SK-N-SH (cell line): ENCODE measurements around the gene TMEM187. TPM values are rescaled to one million over a fixed set of nuclear protein-coding genes. Genes with fewer than 3 reads are reported as not detected.

Source experiments
- CTCF ChIA-PET: fragments of 300-600, 350-600 bp; formaldehyde crosslinking; extraction: SDS; loops from one replicate; lab custom pipeline; 2021; lab: Yijun Ruan, JAX
- POLR2A ChIA-PET: fragments of 350-600 bp; sonication (Branson Sonifier 250); formaldehyde crosslinking; extraction: SDS; loops from one replicate; lab custom pipeline; 2020; ENCODE audit warnings: antibody characterized with exemption, inconsistent platforms; lab: Yijun Ruan, JAX
- DNase-seq: peaks from one replicate; pipeline ENCODE4 v3.0.0; 2012
- H2AFZ ChIP-seq: fragments of 200-600 bp; sonication (generic); 2 replicates; pipeline ENCODE4 v1.8.1; 2016; ENCODE audit warnings: antibody characterized with exemption, mild to moderate bottlenecking, low read depth
- H3F3A ChIP-seq: fragments of 200-600 bp; sonication (generic); replicated peaks from 2 replicates; pipeline ENCODE3; 2016; ENCODE audit warnings: antibody characterized with exemption, mild to moderate bottlenecking; ENCODE audit not compliant: insufficient read depth
- H3K27ac ChIP-seq, 2 experiments: fragments of 200-500 bp in 1 of 2; fragments of 200-600 bp in 1 of 2; sonication (Bioruptor generic) in 1 of 2; sonication (generic), shearing (Covaris generic) in 1 of 2; 2 replicates each; pipeline versions ENCODE4 v1.5.1 to v1.6.1; 2014 to 2016; ENCODE audit warnings: low read depth in 2 of 2, inconsistent platforms in 1 of 2, low read length in 1 of 2, mild to moderate bottlenecking in 1 of 2, mixed read lengths in 1 of 2
- H3K27me3 ChIP-seq: fragments of 200-600 bp; sonication (generic), shearing (Covaris generic); 2 replicates; pipeline ENCODE4 v1.6.1; 2016; ENCODE audit warnings: mixed run types; ENCODE audit not compliant: insufficient read depth
- H3K36me3 ChIP-seq, 2 experiments: fragments of 200-500 bp in 1 of 2; fragments of 200-600 bp in 1 of 2; sonication (Bioruptor generic) in 1 of 2; sonication (generic) in 1 of 2; replicated peaks in 1 of 2; 2 replicates each; pipeline versions ENCODE3 to v1.5.1; 2014 to 2016; ENCODE audit warnings: low read length in 1 of 2, mild to moderate bottlenecking in 1 of 2; ENCODE audit not compliant: insufficient read depth in 2 of 2, control insufficient read depth in 1 of 2
- H3K4me1 ChIP-seq, 2 experiments: fragments of 200-500 bp in 1 of 2; fragments of 200-600 bp in 1 of 2; sonication (Bioruptor generic) in 1 of 2; sonication (generic), shearing (Covaris generic) in 1 of 2; 2 replicates each; pipeline versions ENCODE4 v1.5.1 to v1.6.1; 2014 to 2016; ENCODE audit warnings: low read depth in 1 of 2, low read length in 1 of 2, mixed run types in 1 of 2; ENCODE audit not compliant: insufficient read depth in 2 of 2, control insufficient read depth in 1 of 2
- H3K4me2 ChIP-seq: fragments of 200-600 bp; sonication (generic), shearing (Covaris generic); 2 replicates; pipeline ENCODE4 v1.6.1; 2017; ENCODE audit warnings: mixed run types
- H3K4me3 ChIP-seq, 2 experiments: fragments of 200-500 bp in 1 of 2; fragments of 200-600 bp in 1 of 2; sonication (Bioruptor generic) in 1 of 2; sonication (generic), shearing (Covaris generic) in 1 of 2; 2 replicates each; pipeline versions ENCODE4 v1.5.1 to v1.8.1; 2014 to 2016; ENCODE audit warnings: low read depth in 2 of 2, inconsistent platforms in 1 of 2, low read length in 1 of 2, mild to moderate bottlenecking in 1 of 2, mixed read lengths in 1 of 2, moderate library complexity in 1 of 2
- H3K79me2 ChIP-seq: fragments of 200-600 bp; sonication (generic); 2 replicates; pipeline ENCODE4 v1.8.1; 2017; ENCODE audit warnings: mild to moderate bottlenecking; ENCODE audit not compliant: insufficient read depth
- H3K9ac ChIP-seq: fragments of 200-600 bp; sonication (generic); 2 replicates; pipeline ENCODE4 v1.6.1; 2017; ENCODE audit warnings: mixed run types
- H3K9me2 ChIP-seq: fragments of 200-600 bp; sonication (generic); 2 replicates; pipeline ENCODE4 v1.6.1; 2017; ENCODE audit warnings: mixed run types
- H3K9me3 ChIP-seq: fragments of 200-600 bp; sonication (generic); 2 replicates; pipeline ENCODE4 v1.6.1; 2017; ENCODE audit warnings: mixed run types, mild to moderate bottlenecking, moderate library complexity
- H4K20me1 ChIP-seq: fragments of 200-600 bp; sonication (generic); 2 replicates; pipeline ENCODE4 v1.6.1; 2017; ENCODE audit warnings: mild to moderate bottlenecking, mixed run types; ENCODE audit not compliant: insufficient read depth
- FOSL2 ChIP-seq: IDR thresholded peaks from 2 replicates; pipeline ENCODE4 v1.4.0; 2012; ENCODE audit warnings: low read depth, mild to moderate bottlenecking, moderate library complexity, borderline replicate concordance
- FOXJ3 ChIP-seq: sonication (generic); formaldehyde crosslinking; IDR thresholded peaks from 2 replicates; pipeline ENCODE4 v1.5.1; 2020; ENCODE audit warnings: mild to moderate bottlenecking, missing genetic modification reagents
- GABPA ChIP-seq: IDR thresholded peaks from 2 replicates; pipeline ENCODE4 v1.4.0; 2012; ENCODE audit warnings: low read depth, mild to moderate bottlenecking
- GATA2 ChIP-seq: sonication (generic); formaldehyde crosslinking; IDR thresholded peaks from 2 replicates; pipeline ENCODE4 v1.5.0; 2020; ENCODE audit warnings: mild to moderate bottlenecking, missing genetic modification reagents
- IRF3 ChIP-seq: fragments of 150-350 bp; IDR thresholded peaks from 2 replicates; pipeline ENCODE4 v1.6.1; 2016; ENCODE audit warnings: mild to moderate bottlenecking, low read depth, low read length
- RCOR1 ChIP-seq: fragments of 150-350 bp; IDR thresholded peaks from 2 replicates; pipeline ENCODE4 v1.6.1; 2017; ENCODE audit warnings: antibody characterized with exemption, low read length
- SMC3 ChIP-seq: IDR thresholded peaks from 2 replicates; pipeline ENCODE4 v1.6.1; 2012; ENCODE audit warnings: low read depth, low read length, improper control_type of control experiment
- YY1 ChIP-seq: IDR thresholded peaks from 2 replicates; pipeline ENCODE4 v1.4.0; 2012; ENCODE audit warnings: low read depth, mild to moderate bottlenecking
- WGBS: methylation state at CpG from one replicate; pipeline ENCODE4 v1.1.6; 2017; ENCODE audit warnings: low lambda C conversion rate; 5-methylcytosine and 5-hydroxymethylcytosine counted together
- polyA plus RNA-seq, 3 experiments: library from polyadenylated mRNA; depleted of rRNA; stranded (reverse); fragments of >200 nt; gene quantifications; 2 replicates each; pipeline ENCODE4 v1.2.3, GENCODE V29; 2012
- TF ChIP-seq, protein P1 (sequence below): IDR thresholded peaks from 2 replicates; pipeline ENCODE4 v1.4.0; 2012; ENCODE audit warnings: low read depth
- TF ChIP-seq, protein P2 (sequence below): IDR thresholded peaks from 2 replicates; pipeline ENCODE4 v1.6.1; 2012; ENCODE audit warnings: mild to moderate bottlenecking, low read depth, low read length, moderate library complexity

Gene TMEM187
- polyA plus RNA-seq, 1 of the 3 experiments (the other 2 are of a cell fraction), result 10.9 TPM

GRCh38 chrX:154002215-154002719 lies 29.7 kb downstream of the TMEM187 start:
- Histone ChIP-seq H3K9me3 (no peaks in the 10 kb centered on the region), H3K4me3 (no peak overlapping the region), H3K27ac (peak overlapping the region; percentile 17 to 46; a peak in 1 of 4 replicates), H3K4me1 (peaks cover 5 to 6% of the 10 kb centered on the region in 2 experiments; a peak in 2 of 4 replicates), H3K36me3 (no peaks in the 10 kb centered on the region), H3K4me2 (no peak overlapping the region), H4K20me1 (no peaks in the 10 kb centered on the region), H3K79me2 (no peaks in the 10 kb centered on the region), H3F3A (no peaks in the 10 kb centered on the region), H3K9me2 (no peaks in the 10 kb centered on the region), H2AFZ (peak overlapping the region; percentile 56; the same call in 1 of the 2 replicates), H3K9ac (no peak overlapping the region), H3K27me3 (peaks cover 9% of the 10 kb centered on the region; the same call in 1 of the 2 replicates)
- 70% methylated on average over 17 of the region's 17 CpGs for WGBS
- DNase-seq, result no peak
- ChIA-PET POLR2A (no interaction called here), CTCF (interaction anchor here (6.0 kb wide), 1 partner anchor 11 kb away, joined by 43 read pairs; no protein-coding TSS in a partner anchor)
- TF ChIP-seq SMC3, result no peak
- TF ChIP-seq YY1, result peak; percentile 62; the same call in 1 of the 2 replicates

DNA sequence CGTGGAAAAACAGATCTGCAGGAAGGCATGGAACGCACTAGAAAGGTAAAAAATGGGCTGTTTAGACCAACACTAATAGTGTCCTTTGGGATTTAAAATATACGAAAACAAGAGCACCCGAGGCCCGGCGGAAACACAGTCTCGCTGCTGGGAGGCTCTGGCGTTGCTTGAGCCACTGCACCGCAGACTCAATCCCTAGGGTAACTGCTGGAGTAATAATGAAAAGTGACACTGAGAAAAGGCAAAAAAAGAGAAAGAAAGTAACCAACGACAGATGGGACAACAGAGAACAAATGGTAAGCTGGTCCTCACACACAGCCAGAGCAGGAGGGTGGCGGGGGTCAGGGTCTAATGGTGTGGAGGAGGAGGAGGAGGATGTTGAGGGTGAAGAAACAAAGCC lies 31.8 kb downstream of the TMEM187 start:
- peaks cover 5 to 6% of the 10 kb centered on the region in 2 experiments; a peak in 2 of 4 replicates for H3K4me1 ChIP-seq
- no peaks in the 10 kb centered on the region for H3K79me2 ChIP-seq
- H4K20me1 ChIP-seq, result no peaks in the 10 kb centered on the region
- no peak for DNase-seq
- no peaks in the 10 kb centered on the region for H3F3A ChIP-seq
- no peaks in the 10 kb centered on the region for H3K9me2 ChIP-seq
- no peak overlapping the region for H3K9ac ChIP-seq
- no peak overlapping the region for H2AFZ ChIP-seq
- no peak overlapping the region for H3K4me2 ChIP-seq
- ChIA-PET CTCF (interaction anchor here (1.2 to 6.0 kb wide), 3 partner anchors 9 to 26 kb away, joined by 3 to 43 read pairs (median 4); no protein-coding TSS in a partner anchor), POLR2A (no interaction called here)
- H3K4me3 ChIP-seq, result no peak overlapping the region
- no peaks in the 10 kb centered on the region for H3K36me3 ChIP-seq
- TF ChIP-seq FOSL2 (no peak), FOXJ3 (no peak), YY1 (no peak), RCOR1 (no peak), SMC3 (no peak), IRF3 (no peak), GABPA (no peak), GATA2 (CRISPR knock-in tag) (no peak)
- TF ChIP-seq, protein P1, sequence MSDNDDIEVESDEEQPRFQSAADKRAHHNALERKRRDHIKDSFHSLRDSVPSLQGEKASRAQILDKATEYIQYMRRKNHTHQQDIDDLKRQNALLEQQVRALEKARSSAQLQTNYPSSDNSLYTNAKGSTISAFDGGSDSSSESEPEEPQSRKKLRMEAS, result no peak
- TF ChIP-seq, protein P2, sequence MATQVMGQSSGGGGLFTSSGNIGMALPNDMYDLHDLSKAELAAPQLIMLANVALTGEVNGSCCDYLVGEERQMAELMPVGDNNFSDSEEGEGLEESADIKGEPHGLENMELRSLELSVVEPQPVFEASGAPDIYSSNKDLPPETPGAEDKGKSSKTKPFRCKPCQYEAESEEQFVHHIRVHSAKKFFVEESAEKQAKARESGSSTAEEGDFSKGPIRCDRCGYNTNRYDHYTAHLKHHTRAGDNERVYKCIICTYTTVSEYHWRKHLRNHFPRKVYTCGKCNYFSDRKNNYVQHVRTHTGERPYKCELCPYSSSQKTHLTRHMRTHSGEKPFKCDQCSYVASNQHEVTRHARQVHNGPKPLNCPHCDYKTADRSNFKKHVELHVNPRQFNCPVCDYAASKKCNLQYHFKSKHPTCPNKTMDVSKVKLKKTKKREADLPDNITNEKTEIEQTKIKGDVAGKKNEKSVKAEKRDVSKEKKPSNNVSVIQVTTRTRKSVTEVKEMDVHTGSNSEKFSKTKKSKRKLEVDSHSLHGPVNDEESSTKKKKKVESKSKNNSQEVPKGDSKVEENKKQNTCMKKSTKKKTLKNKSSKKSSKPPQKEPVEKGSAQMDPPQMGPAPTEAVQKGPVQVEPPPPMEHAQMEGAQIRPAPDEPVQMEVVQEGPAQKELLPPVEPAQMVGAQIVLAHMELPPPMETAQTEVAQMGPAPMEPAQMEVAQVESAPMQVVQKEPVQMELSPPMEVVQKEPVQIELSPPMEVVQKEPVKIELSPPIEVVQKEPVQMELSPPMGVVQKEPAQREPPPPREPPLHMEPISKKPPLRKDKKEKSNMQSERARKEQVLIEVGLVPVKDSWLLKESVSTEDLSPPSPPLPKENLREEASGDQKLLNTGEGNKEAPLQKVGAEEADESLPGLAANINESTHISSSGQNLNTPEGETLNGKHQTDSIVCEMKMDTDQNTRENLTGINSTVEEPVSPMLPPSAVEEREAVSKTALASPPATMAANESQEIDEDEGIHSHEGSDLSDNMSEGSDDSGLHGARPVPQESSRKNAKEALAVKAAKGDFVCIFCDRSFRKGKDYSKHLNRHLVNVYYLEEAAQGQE, result no peak
- WGBS, result 46% methylated on average over 11 of the region's 11 CpGs
- H3K9me3 ChIP-seq, result no peaks in the 10 kb centered on the region
- peaks cover 9% of the 10 kb centered on the region; the same call in 1 of the 2 replicates for H3K27me3 ChIP-seq
- no peak overlapping the region for H3K27ac ChIP-seq
